Uterus (tissue), 4 donors: ENCODE measurements around the gene CCDC198. TPM values are rescaled to one million over a fixed set of nuclear protein-coding genes. Genes with fewer than 3 reads are reported as not detected.

Experiments
- DNase-seq, 2 donors: peaks; one replicate each; pipeline ENCODE4 v3.0.0-alpha.2; 2019 to 2020
- H3K27ac ChIP-seq, 2 donors: fragments of 200-600 bp; sonication (generic); 1 replicate in 1 of 2; 2 replicates in 1 of 2; pipeline ENCODE4 v1.5.1; 2016 to 2018
- H3K27me3 ChIP-seq, 2 donors: fragments of 200-600 bp; sonication (generic); one replicate each; pipeline ENCODE4 v1.5.1; 2018 to 2019; ENCODE audit warnings: control low read depth in 1 of 2
- H3K36me3 ChIP-seq, 2 donors: fragments of 200-600 bp; sonication (generic); one replicate each; pipeline ENCODE4 v1.5.1; 2019; ENCODE audit warnings: control low read depth in 1 of 2
- H3K4me1 ChIP-seq, 2 donors: fragments of 200-600 bp; sonication (generic); one replicate each; pipeline ENCODE4 v1.5.1; 2018 to 2019; ENCODE audit warnings: control low read depth in 1 of 2
- H3K4me3 ChIP-seq, 2 donors: fragments of 200-600 bp; sonication (generic); 1 replicate in 1 of 2; 2 replicates in 1 of 2; pipeline ENCODE4 v1.5.1; 2018 to 2019; ENCODE audit warnings: mild to moderate bottlenecking in 1 of 2
- H3K9me3 ChIP-seq, 2 donors: fragments of 200-600 bp; sonication (generic); one replicate each; pipeline ENCODE4 v1.5.1; 2019; ENCODE audit warnings: control low read depth in 1 of 2
- CTCF ChIP-seq, 4 experiments: fragments of 200-600 bp in 2 of 4; fragments of 450-650 bp in 2 of 4; sonication (generic) in 2 of 4; IDR thresholded peaks; one replicate each; pipeline ENCODE4 v1.5.1; 2016 to 2019; ENCODE audit warnings: antibody characterized with exemption in 4 of 4, mild to moderate bottlenecking in 2 of 4, moderate library complexity in 1 of 4
- POLR2A ChIP-seq, 2 donors: fragments of 450-650 bp; IDR thresholded peaks; one replicate each; pipeline ENCODE4 v1.6.1; 2016; ENCODE audit warnings: antibody characterized with exemption in 2 of 2, mild to moderate bottlenecking in 1 of 2, moderate library complexity in 1 of 2
- intact Hi-C: fragments of 100-400 bp; cut with DNase I; formaldehyde crosslinking; loops from one replicate; pipeline ENCODE4 v1.15.1; 2023; ENCODE audit warnings: low total_unique reads
- total RNA-seq, 4 donors: library from RNA; depleted of rRNA in 3 of 4; stranded (reverse); fragments of >200 nt in 3 of 4; gene quantifications; one replicate each; pipeline versions ENCODE4 v1.1.0 to v1.2.4, GENCODE V29; 2014 to 2023
- donor health status: DM: yes; HTN: yes; CAD: no.

CCDC198 gene
- 1 to 10 TPM in 2 of 4 donors, under 1 TPM in 2; 0.26 to 2.8 (median 1.1) TPM for total RNA-seq

GRCh38 chr14:57493467-57494181 is at the start of gene CCDC198:
TSS of gene CCDC198 (minus strand) at chr14:57493857. CDS start at chr14:57493715, 142 bp downstream.
- no peaks in the 10 kb centered on the region for H3K27me3 ChIP-seq
- no peaks in the 10 kb centered on the region for H3K36me3 ChIP-seq
- TF ChIP-seq POLR2A (IDR thresholded peaks at IDR 0.05) (no peak), CTCF (IDR thresholded peaks at IDR 0.05) (no peak)
- H3K4me3 ChIP-seq: no peak within 1 kb of the TSS
- no peaks in the 10 kb centered on the region for H3K9me3 ChIP-seq
- intact Hi-C loops: no loop called here
- no peak for DNase-seq
- no peaks in the 10 kb centered on the region for H3K4me1 ChIP-seq
- no peak within 1 kb of the TSS for H3K27ac ChIP-seq

- no peaks in the 10 kb centered on the region for H3K36me3 ChIP-seq
- no peaks in the 10 kb centered on the region for H3K4me1 ChIP-seq
- no peak overlapping the region for H3K27ac ChIP-seq
- intact Hi-C loops: no loop called here
- TF ChIP-seq POLR2A (IDR thresholded peaks at IDR 0.05) (no peak), CTCF (IDR thresholded peaks at IDR 0.05) (no peak)
- no peaks in the 10 kb centered on the region for H3K27me3 ChIP-seq
- no peak for DNase-seq
- no peaks in the 10 kb centered on the region for H3K9me3 ChIP-seq
- no peak overlapping the region for H3K4me3 ChIP-seq
Measured at GRCh38 chr14:57533214-57533613, 39.6 kb upstream of the CCDC198 start.

GRCh38 chr14:57530571-57530970 is 36.9 kb upstream of the CCDC198 start:
- Histone ChIP-seq H3K9me3 (no peaks in the 10 kb centered on the region), H3K4me3 (no peak overlapping the region), H3K27me3 (no peaks in the 10 kb centered on the region), H3K36me3 (no peaks in the 10 kb centered on the region), H3K27ac (no peak overlapping the region), H3K4me1 (no peaks in the 10 kb centered on the region)
- TF ChIP-seq POLR2A (IDR thresholded peaks at IDR 0.05) (no peak), CTCF (IDR thresholded peaks at IDR 0.05) (no peak)
- DNase-seq: no peak
- intact Hi-C loops: no loop called here

GRCh38 chr14:57526942-57527341 is 33.3 kb upstream of the CCDC198 start:
- Histone ChIP-seq H3K36me3 (no peaks in the 10 kb centered on the region), H3K27me3 (no peaks in the 10 kb centered on the region), H3K4me1 (no peaks in the 10 kb centered on the region), H3K27ac (no peak overlapping the region), H3K4me3 (no peak overlapping the region), H3K9me3 (peaks cover 0 to 4% of the 10 kb centered on the region in 2 donors)
- intact Hi-C loops: no loop called here
- DNase-seq: no peak
- TF ChIP-seq POLR2A (IDR thresholded peaks at IDR 0.05): no peak
- no peak for TF ChIP-seq CTCF (IDR thresholded peaks at IDR 0.05)

- intact Hi-C loops: no loop called here
- DNase-seq: no peak
- Histone ChIP-seq H3K4me3 (no peak overlapping the region), H3K36me3 (no peaks in the 10 kb centered on the region), H3K9me3 (peaks cover 0 to 4% of the 10 kb centered on the region in 2 donors), H3K4me1 (no peaks in the 10 kb centered on the region), H3K27me3 (no peaks in the 10 kb centered on the region), H3K27ac (no peak overlapping the region)
- TF ChIP-seq CTCF (IDR thresholded peaks at IDR 0.05) (no peak), POLR2A (IDR thresholded peaks at IDR 0.05) (no peak)
Measured at GRCh38 chr14:57519043-57519442, 25.4 kb upstream of the CCDC198 start.
